Effector memory CD8-positive, alpha-beta T cell (primary cell): ENCODE measurements around the gene DEDD.

Experiments used
- ATAC-seq: fragments of 150-1000 bp; cut with Tn5 transposase; replicated peaks from 2 replicates; pipeline ENCODE4 v1.10.0; 2021; ENCODE audit warnings: mild to moderate bottlenecking, moderate library complexity
- DNase-seq, 3 experiments: peaks; one replicate each; pipeline ENCODE4 v3.0.0; 2021
- H3K27ac Mint-ChIP-seq, 2 donors: one replicate each; pipeline ENCODE4 v1.8.0; 2022; ENCODE audit warnings: mild to moderate bottlenecking in 2 of 2, mixed read lengths in 2 of 2, moderate library complexity in 2 of 2
- H3K27me3 Mint-ChIP-seq, 2 donors: one replicate each; pipeline ENCODE4 v1.8.0; 2022; ENCODE audit warnings: mixed read lengths in 2 of 2
- H3K36me3 Mint-ChIP-seq: one replicate; pipeline ENCODE4 v1.8.0; 2022; ENCODE audit warnings: mild to moderate bottlenecking, moderate library complexity, mixed read lengths; ENCODE audit not compliant: insufficient read depth
- H3K4me1 Mint-ChIP-seq, 2 donors: one replicate each; pipeline ENCODE4 v1.8.0; 2022; ENCODE audit warnings: low read depth in 2 of 2, mixed read lengths in 2 of 2
- H3K4me3 Mint-ChIP-seq, 2 donors: one replicate each; pipeline ENCODE4 v1.8.0; 2022; ENCODE audit warnings: mild to moderate bottlenecking in 2 of 2, mixed read lengths in 2 of 2, moderate library complexity in 2 of 2
- H3K9me3 Mint-ChIP-seq, 2 donors: one replicate each; pipeline ENCODE4 v1.8.0; 2022; ENCODE audit warnings: mixed read lengths in 2 of 2

Gene DEDD

DNA sequence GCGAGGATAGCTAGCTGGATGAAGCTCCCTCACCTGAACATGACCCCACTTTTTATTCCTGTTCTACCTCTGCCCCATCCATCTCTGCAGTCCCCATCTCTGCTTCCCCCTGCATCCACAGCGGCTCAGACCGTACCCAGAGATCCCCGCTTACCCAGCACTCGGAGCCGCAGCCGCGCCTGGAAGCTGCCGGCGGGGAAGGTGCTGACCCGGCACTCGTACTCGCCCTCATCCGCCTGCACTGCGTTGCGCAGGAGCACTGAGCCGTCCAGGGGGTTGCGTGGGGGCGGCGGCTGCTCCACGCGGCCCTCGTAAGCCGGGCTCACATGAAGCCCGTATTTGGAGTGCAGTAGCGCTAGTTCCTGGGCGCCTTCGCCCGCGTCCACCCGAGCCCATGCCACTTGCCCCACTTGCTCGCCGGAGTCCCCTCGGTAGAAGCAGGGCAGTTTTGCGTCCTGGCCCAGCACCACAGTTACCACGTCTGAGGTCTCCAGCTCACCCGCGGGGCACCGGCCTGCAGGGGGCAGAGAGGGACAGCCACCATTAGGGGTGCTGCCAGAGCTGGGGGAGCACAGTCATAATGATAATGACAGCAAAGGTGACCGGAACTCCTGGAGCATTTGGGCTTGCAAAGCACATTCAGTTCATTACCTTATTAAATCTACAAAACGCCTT lies 52.9 kb downstream of the DEDD start:
- H3K36me3 Mint-ChIP-seq: no peaks in the 10 kb centered on the region
- no peaks in the 10 kb centered on the region for H3K9me3 Mint-ChIP-seq
- no peak overlapping the region for H3K27ac Mint-ChIP-seq
- DNase-seq: no peak
- H3K4me1 Mint-ChIP-seq: no peaks in the 10 kb centered on the region
- no peak for ATAC-seq
- no peak overlapping the region for H3K4me3 Mint-ChIP-seq
- H3K27me3 Mint-ChIP-seq: no peaks in the 10 kb centered on the region

DNA sequence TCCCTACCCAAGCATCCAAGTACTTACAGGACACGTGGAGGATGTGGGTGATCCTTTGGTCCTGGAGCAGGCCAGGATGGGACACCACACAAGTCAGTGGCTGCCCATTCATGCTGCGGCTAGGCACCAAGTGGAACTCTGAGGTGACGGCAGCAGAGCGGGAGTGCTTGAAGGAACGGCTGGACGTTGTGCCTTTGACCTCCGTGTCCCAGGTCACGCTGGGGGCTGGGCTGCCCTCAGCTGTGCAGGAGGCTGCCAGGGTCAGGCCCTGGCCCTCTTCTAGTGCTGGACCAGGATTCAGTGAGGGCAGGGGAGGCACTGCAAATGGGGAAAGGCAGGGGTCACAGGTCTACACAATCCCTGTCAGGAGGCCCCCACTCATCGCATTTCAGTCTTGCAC lies 55.0 kb downstream of the DEDD start:
- Mint-ChIP-seq H3K9me3 (no peaks in the 10 kb centered on the region), H3K36me3 (no peaks in the 10 kb centered on the region), H3K27me3 (no peaks in the 10 kb centered on the region), H3K4me1 (peaks cover 0 to 3% of the 10 kb centered on the region in 2 donors), H3K4me3 (no peak overlapping the region), H3K27ac (no peak overlapping the region)
- no peak for DNase-seq
- no peak for ATAC-seq

DNA sequence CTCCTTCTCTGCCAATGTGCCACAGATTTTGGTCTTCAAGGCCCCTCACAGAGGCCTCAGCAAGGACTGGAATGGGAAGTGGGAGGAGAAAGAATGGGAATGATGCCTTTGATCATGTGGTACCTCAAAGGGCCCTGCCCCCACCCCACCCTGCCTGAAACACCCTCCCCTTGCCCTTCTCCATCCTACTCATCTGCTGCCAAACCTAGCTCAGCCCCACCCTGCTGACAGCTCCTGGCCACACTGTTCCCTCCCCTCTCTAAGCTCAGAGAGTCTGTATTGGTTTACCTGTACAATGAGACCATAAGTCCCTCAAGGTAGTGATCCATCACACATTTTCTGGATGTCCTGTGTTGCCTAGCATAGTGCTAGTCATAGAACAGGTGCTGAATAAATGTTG lies 56.1 kb downstream of the DEDD start:
- Mint-ChIP-seq H3K4me3 (no peak overlapping the region), H3K27ac (no peak overlapping the region), H3K27me3 (no peaks in the 10 kb centered on the region), H3K4me1 (peaks cover 5 to 8% of the 10 kb centered on the region in 2 donors), H3K36me3 (no peaks in the 10 kb centered on the region), H3K9me3 (no peaks in the 10 kb centered on the region)
- ATAC-seq: no peak
- DNase-seq: no peak

DNA sequence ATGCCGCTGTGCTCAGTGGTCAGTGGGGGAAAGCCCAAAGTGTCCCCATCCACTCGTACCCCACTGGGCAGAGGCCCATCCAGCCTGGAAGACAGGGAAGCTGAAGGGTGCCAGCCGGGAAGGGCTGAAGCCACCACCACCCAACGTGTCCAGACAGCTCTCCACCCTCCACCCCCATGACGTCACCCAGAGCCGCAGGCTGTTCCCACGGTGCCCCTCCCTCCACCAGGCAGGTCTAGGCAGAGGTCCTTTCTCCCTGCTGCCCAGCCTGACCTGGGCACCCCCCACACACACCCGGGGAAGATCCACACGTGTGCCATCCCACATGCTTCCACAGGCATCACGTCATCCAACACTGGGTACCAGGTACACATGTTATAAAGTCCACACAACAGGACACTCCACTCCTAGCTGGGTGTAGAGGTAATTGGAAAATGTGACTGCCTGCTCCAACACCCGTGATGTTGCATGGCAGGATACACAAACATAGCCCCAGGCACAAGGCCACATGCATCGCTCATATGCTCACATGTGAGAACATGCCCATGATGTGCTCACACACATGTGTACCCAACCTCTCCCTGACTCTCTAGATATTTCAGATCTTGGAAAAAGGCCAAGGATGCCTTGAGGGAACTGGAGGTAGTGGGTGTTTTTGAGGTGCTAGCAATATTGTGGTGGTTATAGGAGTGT lies 57.6 kb downstream of the DEDD start:
- Mint-ChIP-seq H3K27me3 (no peaks in the 10 kb centered on the region), H3K9me3 (no peaks in the 10 kb centered on the region), H3K4me1 (peaks cover 5 to 15% of the 10 kb centered on the region in 2 donors), H3K27ac (peak overlapping the region in 1 of 2 donors; percentile 79), H3K36me3 (peaks cover 2% of the 10 kb centered on the region), H3K4me3 (no peak overlapping the region)
- ATAC-seq (no peak), DNase-seq (no peak)

DNA sequence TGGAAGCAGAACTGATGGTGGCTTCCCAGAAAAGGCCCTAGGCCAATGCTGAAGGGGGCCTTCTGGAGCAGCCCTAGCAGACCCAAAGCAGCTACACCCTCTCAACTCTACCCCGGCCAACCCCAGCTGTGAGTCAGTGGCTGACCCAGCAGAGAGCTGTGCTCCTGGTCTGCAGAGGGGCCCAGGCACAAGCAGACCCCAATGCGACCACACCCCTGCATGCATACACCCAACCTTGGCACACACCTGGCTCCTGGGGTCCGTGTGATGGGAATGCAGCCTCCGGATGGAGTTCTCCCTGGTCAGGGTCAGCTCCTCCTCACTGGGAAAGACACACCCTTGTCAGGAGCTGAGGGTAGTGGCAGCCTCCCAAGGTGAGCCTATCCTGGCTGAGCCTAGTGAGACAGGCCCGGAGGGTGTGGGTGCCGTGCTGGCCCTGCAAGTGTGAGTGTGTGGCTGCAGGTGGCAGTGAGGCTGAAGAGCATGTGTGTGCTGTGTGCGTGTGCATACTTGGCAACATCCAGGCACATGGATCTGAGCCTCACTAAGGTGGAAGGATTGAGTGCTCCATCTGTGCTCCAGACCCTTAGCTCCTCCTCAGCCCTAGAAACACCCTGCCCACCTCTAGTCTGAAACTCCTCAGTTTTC lies 58.9 kb downstream of the DEDD start:
- DNase-seq: no peak
- no peak overlapping the region for H3K27ac Mint-ChIP-seq
- no peaks in the 10 kb centered on the region for H3K27me3 Mint-ChIP-seq
- H3K4me1 Mint-ChIP-seq: peaks cover 12 to 21% of the 10 kb centered on the region in 2 donors
- H3K4me3 Mint-ChIP-seq: no peak overlapping the region
- no peaks in the 10 kb centered on the region for H3K9me3 Mint-ChIP-seq
- peaks cover 12% of the 10 kb centered on the region for H3K36me3 Mint-ChIP-seq
- ATAC-seq: no peak

DNA sequence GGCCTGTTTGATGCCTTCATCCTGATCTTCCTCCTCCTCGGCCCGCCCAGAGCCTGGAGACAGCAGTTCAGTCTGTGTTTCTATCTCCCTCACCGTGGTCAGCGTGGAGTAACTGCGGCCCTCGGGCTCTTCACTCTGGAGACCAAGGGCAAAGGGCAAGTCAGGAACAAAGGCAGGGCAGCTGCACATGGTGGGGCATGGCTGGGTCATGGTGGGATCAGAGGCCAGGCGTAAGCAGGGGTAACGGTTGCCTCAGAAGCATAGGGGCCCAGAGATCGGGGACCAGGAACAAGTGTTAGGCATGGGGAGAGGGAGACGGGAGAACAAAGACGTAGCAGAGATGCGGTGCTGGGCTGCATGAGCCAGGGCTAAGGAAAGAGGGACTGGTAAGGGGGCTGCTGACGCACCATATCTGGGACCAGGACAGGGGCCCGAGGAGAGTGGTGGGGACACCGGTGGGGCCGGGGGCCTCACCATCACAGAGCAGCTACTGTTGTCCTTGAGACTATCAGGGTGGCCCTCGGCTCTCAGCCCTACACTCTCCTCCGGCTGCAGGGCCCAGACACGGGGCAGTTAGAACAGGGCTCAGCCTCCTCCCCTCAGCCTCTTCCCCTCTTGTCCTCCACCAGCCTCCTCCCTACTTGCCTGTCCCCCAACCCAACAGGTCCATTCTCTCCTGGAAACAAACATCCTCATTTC lies 59.6 kb downstream of the DEDD start:
- ATAC-seq: no peak
- H3K36me3 Mint-ChIP-seq: peaks cover 19% of the 10 kb centered on the region
- H3K4me3 Mint-ChIP-seq: no peak overlapping the region
- DNase-seq: no peak
- H3K27ac Mint-ChIP-seq: peak overlapping the region in 1 of 2 donors; percentile 91
- H3K27me3 Mint-ChIP-seq: no peaks in the 10 kb centered on the region
- peaks cover 19 to 27% of the 10 kb centered on the region in 2 donors for H3K4me1 Mint-ChIP-seq
- no peaks in the 10 kb centered on the region for H3K9me3 Mint-ChIP-seq

DNA sequence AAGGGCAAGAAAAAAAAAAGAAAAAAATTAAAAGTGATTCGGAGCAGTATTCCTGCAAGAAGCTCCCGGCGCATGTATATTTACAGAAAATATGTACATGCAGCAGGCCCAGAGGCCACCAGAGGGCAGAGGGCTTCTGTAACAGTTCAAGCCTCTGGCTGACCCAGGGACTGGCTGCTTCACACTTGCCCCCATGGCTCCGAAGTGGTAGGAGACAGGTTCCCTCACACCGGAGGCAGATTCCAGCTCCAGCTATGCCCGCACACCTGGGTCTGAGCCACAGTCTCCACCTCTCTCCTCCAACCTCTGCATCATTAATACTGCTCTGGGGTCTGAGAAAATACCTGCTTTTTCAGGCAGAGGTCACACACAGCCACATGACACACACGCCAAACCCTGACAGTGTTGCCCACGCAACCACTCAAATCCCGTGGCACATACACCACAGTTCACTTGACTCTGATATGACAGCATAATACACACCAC lies 60.5 kb downstream of the DEDD start:
- peak in 2 of 3 experiments; percentile 21 to 35 for DNase-seq
- H3K27me3 Mint-ChIP-seq: no peaks in the 10 kb centered on the region
- no peak overlapping the region for H3K4me3 Mint-ChIP-seq
- peaks cover 29 to 36% of the 10 kb centered on the region in 2 donors for H3K4me1 Mint-ChIP-seq
- peak overlapping the region; percentile 0 to 91 for H3K27ac Mint-ChIP-seq
- no peaks in the 10 kb centered on the region for H3K9me3 Mint-ChIP-seq
- no peak for ATAC-seq
- peaks cover 26% of the 10 kb centered on the region for H3K36me3 Mint-ChIP-seq
